ENCODE measurements around the gene TPRN.

Gene TPRN

GRCh38 chr9:137227853-137228505 is 27.4 kb upstream of the TPRN start:
- no peaks in the 10 kb centered on the region for H3K9me3 ChIP-seq (ENCODE audit: control insufficient read depth, low read length)
- peaks cover 24% of the 10 kb centered on the region for H3K27me3 ChIP-seq (replicated peaks; ENCODE audit: control insufficient read depth, insufficient read depth, low read length)
- DNase-seq (ENCODE audit: low read depth): no peak
- no peak overlapping the region for H3K9ac ChIP-seq (ENCODE audit: low read length)
- H3K4me1 ChIP-seq (ENCODE audit: control insufficient read depth, insufficient read depth, low read length): peaks cover 11% of the 10 kb centered on the region
- no peaks in the 10 kb centered on the region for H3K36me3 ChIP-seq (ENCODE audit: control insufficient read depth, insufficient read depth, low read length, severe bottlenecking)
- no peak overlapping the region for H3K4me3 ChIP-seq (ENCODE audit: low read length)

GRCh38 chr9:137227054-137227852 is 26.7 kb upstream of the TPRN start, which contains the start of gene RNF224:
Gene RNF224 (plus strand): TSS chr9:137227502. CDS start chr9:137228336, 834 bp downstream.
- no peak within 1 kb of the TSS for H3K4me3 ChIP-seq (ENCODE audit: low read length)
- H3K9ac ChIP-seq (ENCODE audit: low read length): peak within 1 kb of the TSS; percentile 41
- H3K36me3 ChIP-seq (ENCODE audit: control insufficient read depth, insufficient read depth, low read length, severe bottlenecking): no peaks in the 10 kb centered on the region
- H3K27me3 ChIP-seq (replicated peaks; ENCODE audit: control insufficient read depth, insufficient read depth, low read length): peaks cover 24% of the 10 kb centered on the region
- no peaks in the 10 kb centered on the region for H3K9me3 ChIP-seq (ENCODE audit: control insufficient read depth, low read length)
- DNase-seq (ENCODE audit: low read depth): peak; percentile 88
- H3K4me1 ChIP-seq (ENCODE audit: control insufficient read depth, insufficient read depth, low read length): peaks cover 15% of the 10 kb centered on the region

GRCh38 chr9:137226338-137227053 is 26.0 kb upstream of the TPRN start:
- Histone ChIP-seq H3K4me3 (ENCODE audit: low read length) (no peak overlapping the region), H3K27me3 (replicated peaks; ENCODE audit: control insufficient read depth, insufficient read depth, low read length) (peaks cover 19% of the 10 kb centered on the region), H3K9me3 (ENCODE audit: control insufficient read depth, low read length) (no peaks in the 10 kb centered on the region), H3K9ac (ENCODE audit: low read length) (peak overlapping the region; percentile 41), H3K4me1 (ENCODE audit: control insufficient read depth, insufficient read depth, low read length) (peaks cover 15% of the 10 kb centered on the region), H3K36me3 (ENCODE audit: control insufficient read depth, insufficient read depth, low read length, severe bottlenecking) (no peaks in the 10 kb centered on the region)
- DNase-seq (ENCODE audit: low read depth): no peak

- Histone ChIP-seq H3K36me3 (ENCODE audit: control insufficient read depth, insufficient read depth, low read length, severe bottlenecking) (no peaks in the 10 kb centered on the region), H3K27me3 (replicated peaks; ENCODE audit: control insufficient read depth, insufficient read depth, low read length) (peaks cover 17% of the 10 kb centered on the region), H3K9me3 (ENCODE audit: control insufficient read depth, low read length) (no peaks in the 10 kb centered on the region), H3K4me3 (ENCODE audit: low read length) (no peak overlapping the region), H3K4me1 (ENCODE audit: control insufficient read depth, insufficient read depth, low read length) (peaks cover 15% of the 10 kb centered on the region), H3K9ac (ENCODE audit: low read length) (no peak overlapping the region)
- no peak for DNase-seq (ENCODE audit: low read depth)
Measured at GRCh38 chr9:137225699-137226331, 25.3 kb upstream of the TPRN start.

GRCh38 chr9:137224830-137225694 is 24.5 kb upstream of the TPRN start, which contains the start of gene CYSRT1:
Gene CYSRT1 (plus strand): TSS chr9:137225174. CDS start chr9:137225622, 448 bp downstream.
- Histone ChIP-seq H3K4me1 (ENCODE audit: control insufficient read depth, insufficient read depth, low read length) (peaks cover 15% of the 10 kb centered on the region), H3K27me3 (replicated peaks; ENCODE audit: control insufficient read depth, insufficient read depth, low read length) (peaks cover 12% of the 10 kb centered on the region), H3K4me3 (ENCODE audit: low read length) (peak within 1 kb of the TSS; percentile 92), H3K9me3 (ENCODE audit: control insufficient read depth, low read length) (no peaks in the 10 kb centered on the region), H3K9ac (ENCODE audit: low read length) (peak within 1 kb of the TSS; percentile 97), H3K36me3 (ENCODE audit: control insufficient read depth, insufficient read depth, low read length, severe bottlenecking) (no peaks in the 10 kb centered on the region)
- DNase-seq (ENCODE audit: low read depth): no peak

- peak; percentile 100 for DNase-seq (ENCODE audit: low read depth)
- no peaks in the 10 kb centered on the region for H3K36me3 ChIP-seq (ENCODE audit: control insufficient read depth, insufficient read depth, low read length, severe bottlenecking)
- H3K4me1 ChIP-seq (ENCODE audit: control insufficient read depth, insufficient read depth, low read length): peaks cover 23% of the 10 kb centered on the region
- H3K4me3 ChIP-seq (ENCODE audit: low read length): peak overlapping the region; percentile 92
- no peaks in the 10 kb centered on the region for H3K9me3 ChIP-seq (ENCODE audit: control insufficient read depth, low read length)
- H3K9ac ChIP-seq (ENCODE audit: low read length): peak overlapping the region; percentile 97
- no peaks in the 10 kb centered on the region for H3K27me3 ChIP-seq (replicated peaks; ENCODE audit: control insufficient read depth, insufficient read depth, low read length)
Measured at GRCh38 chr9:137223078-137223970, 22.8 kb upstream of the TPRN start.

GRCh38 chr9:137222190-137223077 is 21.9 kb upstream of the TPRN start, which contains the start of gene RNF208:
Gene RNF208 (minus strand): TSS chr9:137222240. CDS start chr9:137221212, 1,028 bp downstream.
- Histone ChIP-seq H3K9me3 (ENCODE audit: control insufficient read depth, low read length) (no peaks in the 10 kb centered on the region), H3K4me1 (ENCODE audit: control insufficient read depth, insufficient read depth, low read length) (peaks cover 28% of the 10 kb centered on the region), H3K4me3 (ENCODE audit: low read length) (peak within 1 kb of the TSS; percentile 79), H3K27me3 (replicated peaks; ENCODE audit: control insufficient read depth, insufficient read depth, low read length) (no peaks in the 10 kb centered on the region), H3K9ac (ENCODE audit: low read length) (peak within 1 kb of the TSS; percentile 73), H3K36me3 (ENCODE audit: control insufficient read depth, insufficient read depth, low read length, severe bottlenecking) (no peaks in the 10 kb centered on the region)
- DNase-seq (ENCODE audit: low read depth): peak; percentile 48

- H3K9me3 ChIP-seq (ENCODE audit: control insufficient read depth, low read length): no peaks in the 10 kb centered on the region
- peaks cover 31% of the 10 kb centered on the region for H3K4me1 ChIP-seq (ENCODE audit: control insufficient read depth, insufficient read depth, low read length)
- no peaks in the 10 kb centered on the region for H3K27me3 ChIP-seq (replicated peaks; ENCODE audit: control insufficient read depth, insufficient read depth, low read length)
- no peaks in the 10 kb centered on the region for H3K36me3 ChIP-seq (ENCODE audit: control insufficient read depth, insufficient read depth, low read length, severe bottlenecking)
- H3K4me3 ChIP-seq (ENCODE audit: low read length): no peak overlapping the region
- DNase-seq (ENCODE audit: low read depth): no peak
- no peak overlapping the region for H3K9ac ChIP-seq (ENCODE audit: low read length)
Measured at GRCh38 chr9:137221506-137222111, 21.1 kb upstream of the TPRN start.

- Histone ChIP-seq H3K36me3 (ENCODE audit: control insufficient read depth, insufficient read depth, low read length, severe bottlenecking) (no peaks in the 10 kb centered on the region), H3K9ac (ENCODE audit: low read length) (no peak overlapping the region), H3K27me3 (replicated peaks; ENCODE audit: control insufficient read depth, insufficient read depth, low read length) (no peaks in the 10 kb centered on the region), H3K4me3 (ENCODE audit: low read length) (no peak overlapping the region), H3K4me1 (ENCODE audit: control insufficient read depth, insufficient read depth, low read length) (peaks cover 32% of the 10 kb centered on the region), H3K9me3 (ENCODE audit: control insufficient read depth, low read length) (no peaks in the 10 kb centered on the region)
- DNase-seq (ENCODE audit: low read depth): no peak
Measured at GRCh38 chr9:137221095-137221505, 20.6 kb upstream of the TPRN start.

Measured in adipocyte (in vitro differentiated cells).